ENCODE data around the gene NKG7. TPM values are rescaled to one million over a fixed set of nuclear protein-coding genes. Genes with fewer than 3 reads are reported as not detected.
A peak's percentile ranks its signal among the peaks of the same experiment; 100 is the strongest.

The NKG7 gene
- total and polyA plus RNA-seq, 2 of the 13 experiments (the other 11 are each of a cell fraction or from before 2014, with no cell fraction given): 0.40 TPM; not detected in 1

DNA sequence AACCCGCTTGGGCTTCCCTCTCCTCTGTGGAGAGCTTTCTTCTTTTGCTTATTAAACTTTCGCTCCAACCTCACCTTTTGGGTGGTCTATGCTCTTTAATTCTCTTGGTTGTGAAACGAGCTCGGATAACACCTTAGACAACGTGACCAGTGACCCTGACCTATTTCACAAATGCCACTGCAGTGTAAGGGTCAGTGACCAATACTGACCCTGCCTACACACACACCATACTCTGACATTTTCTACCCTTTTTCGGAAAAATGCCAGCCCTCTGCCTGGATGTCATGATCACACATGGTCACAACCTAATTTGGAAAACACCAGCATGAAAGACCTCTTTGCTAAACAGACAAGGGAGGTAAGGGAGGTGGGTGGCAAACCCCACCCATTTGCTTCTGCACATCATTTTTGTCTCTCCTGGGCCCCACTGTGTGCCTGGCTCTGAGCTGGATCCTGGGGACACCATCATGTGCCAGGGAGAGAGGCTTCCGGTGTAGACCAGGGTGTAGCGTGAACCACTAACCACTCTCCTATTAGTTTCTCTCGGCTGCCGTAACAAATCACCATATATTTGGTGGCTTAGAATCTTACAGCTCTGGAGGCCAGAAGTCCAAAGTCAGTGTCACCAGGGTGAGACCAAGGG lies 16.2 kb downstream of the NKG7 start (continued):
- TF ChIP-seq, protein P1, sequence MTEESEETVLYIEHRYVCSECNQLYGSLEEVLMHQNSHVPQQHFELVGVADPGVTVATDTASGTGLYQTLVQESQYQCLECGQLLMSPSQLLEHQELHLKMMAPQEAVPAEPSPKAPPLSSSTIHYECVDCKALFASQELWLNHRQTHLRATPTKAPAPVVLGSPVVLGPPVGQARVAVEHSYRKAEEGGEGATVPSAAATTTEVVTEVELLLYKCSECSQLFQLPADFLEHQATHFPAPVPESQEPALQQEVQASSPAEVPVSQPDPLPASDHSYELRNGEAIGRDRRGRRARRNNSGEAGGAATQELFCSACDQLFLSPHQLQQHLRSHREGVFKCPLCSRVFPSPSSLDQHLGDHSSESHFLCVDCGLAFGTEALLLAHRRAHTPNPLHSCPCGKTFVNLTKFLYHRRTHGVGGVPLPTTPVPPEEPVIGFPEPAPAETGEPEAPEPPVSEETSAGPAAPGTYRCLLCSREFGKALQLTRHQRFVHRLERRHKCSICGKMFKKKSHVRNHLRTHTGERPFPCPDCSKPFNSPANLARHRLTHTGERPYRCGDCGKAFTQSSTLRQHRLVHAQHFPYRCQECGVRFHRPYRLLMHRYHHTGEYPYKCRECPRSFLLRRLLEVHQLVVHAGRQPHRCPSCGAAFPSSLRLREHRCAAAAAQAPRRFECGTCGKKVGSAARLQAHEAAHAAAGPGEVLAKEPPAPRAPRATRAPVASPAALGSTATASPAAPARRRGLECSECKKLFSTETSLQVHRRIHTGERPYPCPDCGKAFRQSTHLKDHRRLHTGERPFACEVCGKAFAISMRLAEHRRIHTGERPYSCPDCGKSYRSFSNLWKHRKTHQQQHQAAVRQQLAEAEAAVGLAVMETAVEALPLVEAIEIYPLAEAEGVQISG (CRISPR knock-in tag; IDR thresholded peaks at IDR 0.05): peak; percentile 42
- TF ChIP-seq PRDM10 (CRISPR knock-in tag; IDR thresholded peaks at IDR 0.05; ENCODE audit: low read depth) (no peak), ZNF432 (CRISPR knock-in tag; IDR thresholded peaks at IDR 0.05; ENCODE audit: borderline replicate concordance) (no peak), THAP9 (CRISPR knock-in tag; IDR thresholded peaks at IDR 0.05; ENCODE audit: borderline replicate concordance) (no peak), ZNF280B (CRISPR knock-in tag; IDR thresholded peaks at IDR 0.05; ENCODE audit: borderline replicate concordance) (no peak), ZNF569 (CRISPR knock-in tag; IDR thresholded peaks at IDR 0.05; ENCODE audit: borderline replicate concordance) (no peak), ZSCAN20 (CRISPR knock-in tag; IDR thresholded peaks at IDR 0.05; ENCODE audit: borderline replicate concordance) (no peak), REL (CRISPR knock-in tag; conservative IDR thresholded peaks at IDR 0.05) (no peak), ZSCAN21 (CRISPR knock-in tag; IDR thresholded peaks at IDR 0.05; ENCODE audit: borderline replicate concordance) (no peak), GPN1 (CRISPR knock-in tag; IDR thresholded peaks at IDR 0.05; ENCODE audit: borderline replicate concordance) (no peak), ZNF431 (CRISPR knock-in tag; IDR thresholded peaks at IDR 0.05; ENCODE audit: borderline replicate concordance, low read depth) (no peak), CC2D1A (CRISPR knock-in tag; IDR thresholded peaks at IDR 0.05) (no peak), BATF2 (CRISPR knock-in tag; IDR thresholded peaks at IDR 0.05) (no peak), ZNF7 (CRISPR knock-in tag; IDR thresholded peaks at IDR 0.05) (no peak), ZNF460 (CRISPR knock-in tag; IDR thresholded peaks at IDR 0.05; ENCODE audit: borderline replicate concordance) (no peak), TGIF2 (CRISPR knock-in tag; IDR thresholded peaks at IDR 0.05) (no peak), MAF1 (CRISPR knock-in tag; IDR thresholded peaks at IDR 0.05; ENCODE audit: borderline replicate concordance) (no peak)

Measured in HepG2 (cell line).